Colonic mucosa (tissue), 4 donors: ENCODE data around the gene SLC19A1. TPM values are rescaled to one million over a fixed set of nuclear protein-coding genes. Genes with fewer than 3 reads are reported as not detected.

Experiments used
- DNase-seq: peaks from one replicate; pipeline ENCODE4 v3.0.0-alpha.2; 2020
- H3K27ac ChIP-seq: fragments of 200-600 bp; one replicate; pipeline ENCODE4 v1.8.0; 2021
- H3K27me3 ChIP-seq: fragments of 200-600 bp; one replicate; pipeline ENCODE4 v1.8.0; 2021
- H3K36me3 ChIP-seq: fragments of 200-600 bp; one replicate; pipeline ENCODE4 v1.8.0; 2021
- H3K4me1 ChIP-seq: fragments of 200-600 bp; one replicate; pipeline ENCODE4 v1.8.0; 2021; ENCODE audit warnings: mild to moderate bottlenecking
- H3K4me3 ChIP-seq: fragments of 200-600 bp; one replicate; pipeline ENCODE4 v1.8.0; 2021
- H3K9ac ChIP-seq, 2 donors: one replicate each; pipeline ENCODE4 v1.7.0; 2013; ENCODE audit warnings: control low read depth in 2 of 2, low read depth in 2 of 2, low read length in 2 of 2
- H3K9me3 ChIP-seq: fragments of 200-600 bp; one replicate; pipeline ENCODE4 v1.8.0; 2021
- intact Hi-C: fragments of 100-400 bp; cut with DNase I; formaldehyde crosslinking; loops from one replicate; pipeline ENCODE4 v1.14.1; 2022
- total RNA-seq, 2 donors: library from RNA; stranded (reverse); fragmentation: NEBNext Ultra II Directional in 1 of 2; extraction: Animal tissue kit (Norgen Biotek cat#: 25700) in 1 of 2; gene quantifications; one replicate each; pipeline ENCODE4 v1.2.1, GENCODE V29; 2021
- TF ChIP-seq, protein P1 (sequence below): fragments of 200-600 bp; IDR thresholded peaks from one replicate; pipeline ENCODE4 v1.8.0; 2022; ENCODE audit warnings: antibody characterized with exemption, mild to moderate bottlenecking
- donor health status: healthy.
- donor health status: DM: no; HTN: no; CAD: no.
- donor health status: DM: no; HTN: no; CAD: no.

The SLC19A1 gene
- total RNA-seq, 2 donors from 2014 or later = 10.7 to 25.3 TPM

DNA sequence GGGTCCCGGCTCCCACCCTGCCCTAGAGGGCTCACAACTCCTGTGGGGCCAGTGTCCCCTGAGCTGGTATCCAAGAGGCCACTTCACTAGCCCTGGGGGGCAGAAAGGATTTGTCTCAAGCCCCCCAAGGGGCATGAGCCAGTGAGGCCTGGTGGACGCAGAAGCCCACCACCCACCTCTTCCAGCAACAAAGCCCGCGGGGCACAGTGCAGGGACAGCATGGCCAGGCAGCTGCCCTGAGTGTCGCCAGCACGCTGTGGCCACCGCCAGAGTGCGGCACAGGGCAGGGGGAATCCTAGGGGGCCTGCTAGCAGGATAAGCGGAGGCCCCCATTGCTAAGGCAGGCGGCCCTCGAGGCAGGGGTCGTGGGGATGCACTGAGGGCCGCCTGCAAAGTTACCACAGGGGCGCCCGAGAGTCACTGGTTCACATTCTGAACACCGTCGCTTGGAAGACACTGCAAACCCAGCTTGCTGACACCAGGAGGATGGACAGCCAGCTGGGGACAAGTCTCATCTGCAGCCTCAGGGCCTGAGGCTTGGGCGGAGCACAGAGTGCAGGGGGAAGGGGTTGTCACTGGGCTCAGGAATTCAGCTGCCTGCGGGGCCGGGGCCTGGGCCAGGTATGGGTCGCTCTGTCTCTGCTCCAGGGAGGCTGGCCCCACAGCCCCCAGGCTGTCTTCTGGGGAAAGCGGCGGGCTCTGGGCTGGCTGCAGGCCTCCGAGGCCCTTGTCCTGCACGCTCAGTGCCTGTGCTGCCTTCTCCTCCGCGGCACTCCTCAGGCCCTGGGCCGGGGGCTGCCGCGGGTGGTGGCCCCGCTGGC is 26.8 kb downstream of the SLC19A1 start:
- Histone ChIP-seq H3K36me3 (no peaks in the 10 kb centered on the region), H3K9ac (no peak overlapping the region), H3K27ac (no peak overlapping the region), H3K4me1 (no peaks in the 10 kb centered on the region), H3K4me3 (no peak overlapping the region), H3K9me3 (no peaks in the 10 kb centered on the region), H3K27me3 (no peaks in the 10 kb centered on the region)
- intact Hi-C loops = no loop called here
- DNase-seq = no peak
- TF ChIP-seq, protein P1, sequence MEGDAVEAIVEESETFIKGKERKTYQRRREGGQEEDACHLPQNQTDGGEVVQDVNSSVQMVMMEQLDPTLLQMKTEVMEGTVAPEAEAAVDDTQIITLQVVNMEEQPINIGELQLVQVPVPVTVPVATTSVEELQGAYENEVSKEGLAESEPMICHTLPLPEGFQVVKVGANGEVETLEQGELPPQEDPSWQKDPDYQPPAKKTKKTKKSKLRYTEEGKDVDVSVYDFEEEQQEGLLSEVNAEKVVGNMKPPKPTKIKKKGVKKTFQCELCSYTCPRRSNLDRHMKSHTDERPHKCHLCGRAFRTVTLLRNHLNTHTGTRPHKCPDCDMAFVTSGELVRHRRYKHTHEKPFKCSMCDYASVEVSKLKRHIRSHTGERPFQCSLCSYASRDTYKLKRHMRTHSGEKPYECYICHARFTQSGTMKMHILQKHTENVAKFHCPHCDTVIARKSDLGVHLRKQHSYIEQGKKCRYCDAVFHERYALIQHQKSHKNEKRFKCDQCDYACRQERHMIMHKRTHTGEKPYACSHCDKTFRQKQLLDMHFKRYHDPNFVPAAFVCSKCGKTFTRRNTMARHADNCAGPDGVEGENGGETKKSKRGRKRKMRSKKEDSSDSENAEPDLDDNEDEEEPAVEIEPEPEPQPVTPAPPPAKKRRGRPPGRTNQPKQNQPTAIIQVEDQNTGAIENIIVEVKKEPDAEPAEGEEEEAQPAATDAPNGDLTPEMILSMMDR = no peak

GRCh38 chr21:45514311-45515021 is 27.8 kb downstream of the SLC19A1 start:
- TF ChIP-seq, protein P1 = no peak
- Histone ChIP-seq H3K36me3 (no peaks in the 10 kb centered on the region), H3K27ac (no peak overlapping the region), H3K4me1 (no peaks in the 10 kb centered on the region), H3K9ac (no peak overlapping the region), H3K4me3 (no peak overlapping the region), H3K27me3 (no peaks in the 10 kb centered on the region), H3K9me3 (no peaks in the 10 kb centered on the region)
- intact Hi-C loops = no loop called here
- DNase-seq = no peak

DNA sequence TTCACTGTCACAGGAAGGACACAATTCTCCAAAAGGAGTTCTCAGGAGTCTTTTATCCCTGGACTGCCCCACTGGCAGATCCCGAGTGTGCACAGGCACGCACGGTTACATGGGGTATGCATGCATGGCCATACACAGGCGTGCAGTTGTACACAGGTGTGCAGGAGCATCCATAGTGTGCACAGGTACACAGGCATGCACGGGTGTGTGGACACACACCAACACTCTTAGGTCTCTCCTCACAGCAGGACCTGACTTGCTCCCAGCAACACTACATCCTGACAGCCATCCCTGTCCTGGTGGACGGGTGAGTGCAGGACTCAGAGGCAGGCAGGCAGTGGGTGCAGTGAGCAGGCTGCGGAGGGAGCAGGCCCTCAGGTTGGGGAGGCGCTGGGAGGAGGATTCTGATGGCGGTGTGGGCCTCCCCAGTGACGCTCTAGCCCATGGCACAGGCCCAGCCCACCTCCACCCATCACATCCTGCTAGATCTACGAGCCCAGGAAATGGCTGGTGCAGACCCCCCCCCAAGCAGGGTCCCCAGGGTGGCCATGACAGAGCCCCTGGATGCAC is 28.4 kb downstream of the SLC19A1 start:
- H3K4me1 ChIP-seq = no peaks in the 10 kb centered on the region
- DNase-seq = no peak
- no peak overlapping the region for H3K27ac ChIP-seq
- intact Hi-C loops = no loop called here
- no peaks in the 10 kb centered on the region for H3K9me3 ChIP-seq
- no peaks in the 10 kb centered on the region for H3K36me3 ChIP-seq
- TF ChIP-seq, protein P1 = no peak
- no peak overlapping the region for H3K4me3 ChIP-seq
- H3K9ac ChIP-seq = no peak overlapping the region
- H3K27me3 ChIP-seq = no peaks in the 10 kb centered on the region

DNA sequence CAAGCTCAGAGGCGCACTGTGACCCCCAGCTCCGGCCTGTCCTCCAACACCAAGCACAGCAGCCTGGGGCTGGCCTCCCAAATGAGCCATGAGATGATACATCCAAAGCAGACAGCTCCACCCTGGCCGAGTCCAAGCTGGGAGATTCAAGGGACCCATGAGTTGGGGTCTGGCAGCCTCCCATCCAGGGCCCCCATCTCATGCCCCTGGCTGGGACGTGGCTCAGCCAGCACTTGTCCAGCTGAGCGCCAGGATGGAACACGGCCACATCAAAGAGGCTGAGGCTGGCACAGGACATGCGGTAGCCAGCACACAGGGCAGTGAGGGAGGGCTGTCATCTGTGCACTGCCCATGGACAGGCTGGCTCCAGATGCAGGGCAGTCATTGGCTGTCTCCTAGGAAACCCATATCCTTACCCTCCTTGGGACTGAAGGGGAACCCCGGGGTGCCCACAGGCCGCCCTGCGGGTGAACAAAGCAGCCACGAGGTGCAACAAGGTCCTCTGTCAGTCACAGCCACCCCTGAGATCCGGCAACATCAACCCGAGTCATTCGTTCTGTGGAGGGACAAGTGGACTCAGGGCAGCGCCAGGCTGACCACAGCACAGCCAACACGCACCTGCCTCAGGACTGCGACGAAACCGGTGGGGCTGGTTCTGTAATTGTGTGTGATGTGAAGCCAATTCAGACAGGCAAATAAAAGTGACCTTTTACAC is 29.1 kb downstream of the SLC19A1 start:
- DNase-seq = no peak
- H3K9ac ChIP-seq = no peak overlapping the region
- H3K27me3 ChIP-seq = no peaks in the 10 kb centered on the region
- TF ChIP-seq, protein P1 = no peak
- intact Hi-C loops = no loop called here
- no peaks in the 10 kb centered on the region for H3K9me3 ChIP-seq
- H3K36me3 ChIP-seq = no peaks in the 10 kb centered on the region
- H3K4me3 ChIP-seq = no peak overlapping the region
- H3K4me1 ChIP-seq = no peaks in the 10 kb centered on the region
- no peak overlapping the region for H3K27ac ChIP-seq

- H3K9ac ChIP-seq = no peak overlapping the region
- H3K4me3 ChIP-seq = no peak overlapping the region
- TF ChIP-seq, protein P1 = no peak
- intact Hi-C loops = no loop called here
- H3K27me3 ChIP-seq = no peaks in the 10 kb centered on the region
- no peak for DNase-seq
- no peak overlapping the region for H3K27ac ChIP-seq
- H3K9me3 ChIP-seq = no peaks in the 10 kb centered on the region
- H3K36me3 ChIP-seq = no peaks in the 10 kb centered on the region
- H3K4me1 ChIP-seq = no peaks in the 10 kb centered on the region
These were observed 29.6 kb downstream of the SLC19A1 start for GRCh38 chr21:45512626-45513002.
